ENCODE data around the gene KIR3DL1.

KIR3DL1 gene

GRCh38 chr19:54791476-54791875, 24.8 kb upstream of the KIR3DL1 start:
- no peak for DNase-seq (ENCODE audit: low read depth)
- no peak for TF ChIP-seq CTCF (IDR thresholded peaks at IDR 0.05; ENCODE audit: control insufficient read depth, insufficient read depth, low read depth, low read length, missing control alignments)
- no peak overlapping the region for H3K4me3 ChIP-seq (ENCODE audit: control insufficient read depth, low read depth, low read length)

GRCh38 chr19:54792814-54793213, 23.5 kb upstream of the KIR3DL1 start:
- no peak for DNase-seq (ENCODE audit: low read depth)
- no peak for TF ChIP-seq CTCF (IDR thresholded peaks at IDR 0.05; ENCODE audit: control insufficient read depth, insufficient read depth, low read depth, low read length, missing control alignments)
- no peak overlapping the region for H3K4me3 ChIP-seq (ENCODE audit: control insufficient read depth, low read depth, low read length)

GRCh38 chr19:54795758-54796157, 20.5 kb upstream of the KIR3DL1 start:
- no peak for TF ChIP-seq CTCF (IDR thresholded peaks at IDR 0.05; ENCODE audit: control insufficient read depth, insufficient read depth, low read depth, low read length, missing control alignments)
- H3K4me3 ChIP-seq (ENCODE audit: control insufficient read depth, low read depth, low read length), result no peak overlapping the region
- DNase-seq (ENCODE audit: low read depth), result no peak

GRCh38 chr19:54803410-54803809, 12.9 kb upstream of the KIR3DL1 start, which contains the start of gene KIR2DL4:
Gene KIR2DL4, plus strand, starts transcription at chr19:54803610. Its CDS starts 42 bp downstream, at chr19:54803652.
- H3K4me3 ChIP-seq (ENCODE audit: control insufficient read depth, low read depth, low read length), result no peak within 1 kb of the TSS
- no peak for DNase-seq (ENCODE audit: low read depth)
- TF ChIP-seq CTCF (IDR thresholded peaks at IDR 0.05; ENCODE audit: control insufficient read depth, insufficient read depth, low read depth, low read length, missing control alignments), result no peak

GRCh38 chr19:54804101-54804500, 12.2 kb upstream of the KIR3DL1 start:
- H3K4me3 ChIP-seq (ENCODE audit: control insufficient read depth, low read depth, low read length), result no peak overlapping the region
- no peak for DNase-seq (ENCODE audit: low read depth)
- TF ChIP-seq CTCF (IDR thresholded peaks at IDR 0.05; ENCODE audit: control insufficient read depth, insufficient read depth, low read depth, low read length, missing control alignments), result no peak

GRCh38 chr19:54804571-54804970, 11.7 kb upstream of the KIR3DL1 start:
- H3K4me3 ChIP-seq (ENCODE audit: control insufficient read depth, low read depth, low read length), result no peak overlapping the region
- no peak for TF ChIP-seq CTCF (IDR thresholded peaks at IDR 0.05; ENCODE audit: control insufficient read depth, insufficient read depth, low read depth, low read length, missing control alignments)
- no peak for DNase-seq (ENCODE audit: low read depth)

All from AG09309 (cell line).